ENCODE data around the gene MTIF3.

- TF ChIP-seq, protein P1, sequence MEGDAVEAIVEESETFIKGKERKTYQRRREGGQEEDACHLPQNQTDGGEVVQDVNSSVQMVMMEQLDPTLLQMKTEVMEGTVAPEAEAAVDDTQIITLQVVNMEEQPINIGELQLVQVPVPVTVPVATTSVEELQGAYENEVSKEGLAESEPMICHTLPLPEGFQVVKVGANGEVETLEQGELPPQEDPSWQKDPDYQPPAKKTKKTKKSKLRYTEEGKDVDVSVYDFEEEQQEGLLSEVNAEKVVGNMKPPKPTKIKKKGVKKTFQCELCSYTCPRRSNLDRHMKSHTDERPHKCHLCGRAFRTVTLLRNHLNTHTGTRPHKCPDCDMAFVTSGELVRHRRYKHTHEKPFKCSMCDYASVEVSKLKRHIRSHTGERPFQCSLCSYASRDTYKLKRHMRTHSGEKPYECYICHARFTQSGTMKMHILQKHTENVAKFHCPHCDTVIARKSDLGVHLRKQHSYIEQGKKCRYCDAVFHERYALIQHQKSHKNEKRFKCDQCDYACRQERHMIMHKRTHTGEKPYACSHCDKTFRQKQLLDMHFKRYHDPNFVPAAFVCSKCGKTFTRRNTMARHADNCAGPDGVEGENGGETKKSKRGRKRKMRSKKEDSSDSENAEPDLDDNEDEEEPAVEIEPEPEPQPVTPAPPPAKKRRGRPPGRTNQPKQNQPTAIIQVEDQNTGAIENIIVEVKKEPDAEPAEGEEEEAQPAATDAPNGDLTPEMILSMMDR (IDR thresholded peaks at IDR 0.05; ENCODE audit: insufficient read depth, low read length, poor library complexity, severe bottlenecking) = no peak
- no peak for TF ChIP-seq EZH2phosphoT487 (conservative IDR thresholded peaks at IDR 0.05; ENCODE audit: low read length)
Measured at GRCh38 chr13:27472941-27473340, 22.6 kb upstream of the MTIF3 start.
